Measurements from ENCODE around the gene GOLGA6L10.
"Not testable (repeated sequence)": the region's sequence is repeated elsewhere in the genome, so short reads cannot be mapped to it uniquely, and the experiment has no call there.

The GOLGA6L10 gene

DNA sequence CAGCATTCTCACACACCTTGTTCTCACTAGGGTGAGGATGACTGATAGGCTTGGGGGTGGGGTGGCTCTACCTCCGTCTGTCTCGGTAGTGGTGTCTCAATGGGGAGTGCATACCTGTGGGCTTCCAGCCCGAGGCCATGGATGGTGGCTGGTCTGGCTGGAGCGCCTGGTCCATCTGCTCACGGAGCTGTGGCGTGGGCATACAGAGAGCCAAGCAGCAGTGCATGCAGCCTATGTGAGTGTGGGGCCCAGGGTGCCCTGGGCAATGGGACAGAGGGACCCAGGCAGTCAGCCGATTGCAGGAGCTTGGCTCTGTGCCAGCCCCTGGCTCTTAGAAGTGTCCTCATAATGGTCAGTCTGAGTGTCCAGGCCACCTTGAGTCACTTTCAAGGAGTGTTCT, 31.8 kb downstream of the GOLGA6L10 start:
- DNase-seq (ENCODE audit: low read depth) = not testable (repeated sequence)

DNA sequence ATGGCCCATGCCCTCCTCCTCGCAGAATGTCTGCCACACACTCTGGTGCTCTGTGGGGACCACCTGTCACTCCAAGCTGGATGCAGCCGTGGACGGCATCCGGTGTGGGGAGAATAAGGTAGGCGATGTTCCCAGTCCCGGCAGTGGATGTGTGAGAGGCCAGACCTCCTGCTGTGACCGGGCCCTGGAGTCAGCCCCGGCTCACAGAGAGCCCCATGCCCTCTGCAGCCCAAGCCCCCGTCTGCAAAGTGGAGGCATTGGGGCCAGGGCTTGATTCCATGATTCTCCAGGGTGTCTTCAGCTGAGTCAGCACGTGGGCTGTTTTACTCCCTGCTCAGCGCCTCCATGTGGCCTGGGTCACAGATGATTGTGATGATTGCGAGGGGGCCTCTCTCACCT, 32.2 kb downstream of the GOLGA6L10 start:
- no peak for DNase-seq (ENCODE audit: low read depth)

DNA sequence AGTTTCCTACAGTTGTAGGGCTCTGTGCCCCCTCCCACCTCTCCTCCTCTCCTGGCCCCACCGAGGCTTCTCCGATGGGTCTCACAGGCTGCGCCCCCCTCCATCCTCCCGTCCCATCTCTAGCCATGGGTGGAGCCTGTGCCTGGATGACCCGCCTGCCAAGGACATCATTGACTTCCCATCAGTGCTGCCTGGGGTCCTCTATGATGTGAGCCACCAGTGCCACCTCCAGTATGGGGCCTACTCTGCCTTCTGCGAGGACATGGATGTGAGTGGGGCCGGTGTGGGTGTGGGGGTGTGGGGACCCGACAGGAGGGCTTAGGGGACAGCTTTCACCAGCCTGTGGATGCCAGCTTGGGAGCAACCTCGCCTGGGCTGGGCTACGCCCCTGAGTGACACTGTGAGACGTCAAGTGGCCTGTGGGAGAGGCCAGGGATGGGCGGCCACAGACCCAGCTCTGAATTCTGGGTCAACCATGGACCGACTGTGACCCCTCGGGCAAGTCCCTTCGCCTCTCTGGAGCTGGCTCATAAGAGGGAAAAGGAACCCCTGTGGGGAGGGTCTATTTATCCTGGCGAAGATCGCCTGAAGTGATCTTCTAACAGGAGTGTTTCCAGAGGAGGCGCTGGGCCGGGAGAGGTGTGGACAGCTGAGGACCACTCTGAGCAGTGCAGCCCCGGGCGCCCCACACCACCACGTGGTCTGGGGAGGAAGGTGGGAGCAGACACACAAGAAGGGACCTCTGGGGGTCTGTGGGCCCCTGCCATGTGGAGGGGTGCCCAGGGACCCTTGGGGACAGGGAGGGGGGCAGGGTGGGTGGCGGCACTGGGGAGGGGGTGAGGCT, 32.8 kb downstream of the GOLGA6L10 start:
- not testable (repeated sequence) for DNase-seq (ENCODE audit: low read depth)

DNA sequence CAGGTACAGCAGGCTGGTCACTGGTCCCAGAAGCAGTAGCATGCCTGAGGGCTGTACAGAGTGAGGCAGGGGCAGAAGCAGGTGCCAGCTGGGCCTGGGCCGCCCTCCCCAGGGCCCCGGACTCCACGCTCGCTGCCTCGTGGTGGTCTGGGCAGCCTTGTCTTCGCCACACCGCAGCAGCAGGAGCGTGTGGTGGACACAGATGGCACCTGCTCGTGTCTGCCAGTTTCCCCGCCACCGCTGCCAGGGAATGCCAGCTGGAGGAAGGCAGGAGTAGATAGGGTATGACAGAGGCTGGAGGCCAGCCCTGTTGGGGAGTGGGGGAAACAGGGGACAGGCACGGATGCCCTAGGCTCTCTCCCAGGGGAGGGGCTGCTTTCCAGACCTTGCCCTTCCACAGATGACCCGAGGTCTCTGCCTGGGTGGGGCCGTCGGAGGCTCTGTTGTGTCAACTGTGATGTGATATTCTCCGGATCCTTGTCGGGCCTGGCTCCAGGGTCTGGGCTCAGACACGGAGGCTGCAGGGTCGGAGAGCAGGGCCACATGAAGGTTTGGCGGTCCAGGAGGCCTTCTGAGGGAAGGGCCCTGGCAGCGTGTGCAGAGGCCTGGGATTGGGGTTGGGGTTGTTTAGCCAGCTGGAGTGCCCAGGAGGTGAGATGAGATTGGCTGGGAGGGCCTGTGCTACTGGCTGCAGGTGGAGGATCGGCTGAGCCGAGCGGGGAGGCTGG, 33.6 kb downstream of the GOLGA6L10 start:
- no peak for DNase-seq (ENCODE audit: low read depth)

DNA sequence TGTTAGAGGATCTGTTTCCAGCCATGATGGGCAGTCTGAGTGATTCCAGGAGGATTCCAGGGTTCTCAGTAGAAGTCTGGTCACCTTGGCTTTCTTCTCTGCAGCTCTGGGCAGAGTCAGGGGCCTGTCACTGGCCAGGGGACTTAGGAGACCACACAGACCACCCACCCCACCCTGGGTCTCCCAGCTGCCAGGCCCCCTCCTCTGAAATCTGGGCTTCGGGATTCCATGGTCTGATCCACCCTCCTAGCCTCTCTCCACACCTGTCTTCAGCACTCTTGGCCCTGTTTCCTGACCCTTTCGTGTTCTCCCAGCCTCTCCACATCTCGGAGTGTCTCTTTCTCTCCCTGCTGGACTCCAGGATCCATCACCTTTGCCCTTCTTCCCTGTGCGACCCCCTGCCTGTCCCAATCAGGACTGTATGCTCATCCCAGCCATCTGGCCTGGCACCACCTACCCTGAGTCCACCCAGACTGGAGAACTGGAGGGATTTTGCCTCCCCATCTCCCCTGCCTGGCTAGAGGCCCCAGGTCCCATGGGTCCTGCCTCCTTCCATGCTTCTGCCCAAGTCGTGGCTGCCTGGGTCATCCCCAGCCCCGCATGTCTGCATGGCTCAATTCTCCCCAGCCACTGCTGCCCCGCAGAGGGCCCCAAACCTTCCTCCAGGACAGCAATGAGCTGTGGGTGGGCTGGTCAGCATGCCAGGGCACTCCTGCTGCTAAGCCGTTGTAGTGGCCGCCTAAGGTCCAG, 34.3 kb downstream of the GOLGA6L10 start:
- no peak for DNase-seq (ENCODE audit: low read depth)

DNA sequence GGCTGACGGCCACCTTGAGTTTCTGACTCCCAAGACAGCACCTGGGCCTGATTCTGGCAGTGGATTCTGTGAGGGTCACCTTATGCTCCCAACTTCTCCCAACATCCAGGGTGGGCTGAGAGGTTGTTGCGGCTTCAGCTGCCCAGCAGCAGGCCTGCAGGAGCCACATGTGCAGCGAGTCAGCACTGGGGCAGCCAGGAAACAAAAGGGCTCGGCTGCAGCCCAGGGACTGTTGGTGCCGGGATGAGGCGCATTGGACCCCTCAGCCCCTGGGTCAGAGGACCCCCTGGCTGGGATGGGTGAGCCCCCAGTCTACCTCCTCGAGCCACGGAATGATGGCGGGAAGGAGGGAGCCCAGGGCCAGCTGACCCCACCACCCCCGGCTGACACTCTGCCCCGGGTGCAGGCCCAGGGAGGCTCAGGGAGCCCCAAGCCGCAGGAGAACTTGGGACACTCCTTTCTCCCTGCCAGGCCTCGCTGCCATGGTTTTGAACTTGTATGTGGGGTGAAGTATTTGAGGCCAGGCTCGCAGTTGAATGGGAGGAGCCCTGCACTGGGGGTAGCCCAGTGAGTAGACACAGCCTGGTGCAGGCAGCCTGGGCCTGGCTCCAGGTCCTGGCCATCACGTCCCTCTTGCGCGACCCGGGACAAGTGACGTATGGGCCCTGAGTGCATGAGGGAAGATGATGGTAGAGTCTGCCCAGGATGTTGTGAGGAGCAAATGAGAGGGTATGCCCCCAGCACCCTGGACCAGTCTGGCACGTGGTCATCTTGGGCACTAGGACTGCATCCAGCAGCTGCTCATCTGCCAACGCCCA, 35.1 kb downstream of the GOLGA6L10 start:
- not testable (repeated sequence) for DNase-seq (ENCODE audit: low read depth)

DNA sequence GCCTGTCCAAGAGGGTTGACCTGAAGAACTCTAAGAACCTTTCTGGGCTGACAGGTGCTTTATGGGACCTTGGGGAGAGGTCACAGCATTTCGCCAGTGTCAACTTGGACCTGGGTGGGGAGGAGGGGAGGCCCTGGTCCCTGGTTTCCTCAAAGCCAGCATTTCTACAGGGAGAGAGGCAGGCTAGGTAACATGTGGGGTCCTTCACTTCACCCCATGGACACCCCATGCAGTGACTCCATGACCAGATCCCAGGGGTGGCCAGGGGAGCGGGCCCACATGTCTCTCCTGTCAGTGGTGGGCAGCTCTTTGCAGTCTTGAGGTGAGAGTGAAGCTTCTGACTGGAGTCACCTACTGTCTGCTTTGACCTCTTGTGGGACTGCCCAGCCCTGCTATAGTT, 35.8 kb downstream of the GOLGA6L10 start:
- no peak for DNase-seq (ENCODE audit: low read depth)

DNA sequence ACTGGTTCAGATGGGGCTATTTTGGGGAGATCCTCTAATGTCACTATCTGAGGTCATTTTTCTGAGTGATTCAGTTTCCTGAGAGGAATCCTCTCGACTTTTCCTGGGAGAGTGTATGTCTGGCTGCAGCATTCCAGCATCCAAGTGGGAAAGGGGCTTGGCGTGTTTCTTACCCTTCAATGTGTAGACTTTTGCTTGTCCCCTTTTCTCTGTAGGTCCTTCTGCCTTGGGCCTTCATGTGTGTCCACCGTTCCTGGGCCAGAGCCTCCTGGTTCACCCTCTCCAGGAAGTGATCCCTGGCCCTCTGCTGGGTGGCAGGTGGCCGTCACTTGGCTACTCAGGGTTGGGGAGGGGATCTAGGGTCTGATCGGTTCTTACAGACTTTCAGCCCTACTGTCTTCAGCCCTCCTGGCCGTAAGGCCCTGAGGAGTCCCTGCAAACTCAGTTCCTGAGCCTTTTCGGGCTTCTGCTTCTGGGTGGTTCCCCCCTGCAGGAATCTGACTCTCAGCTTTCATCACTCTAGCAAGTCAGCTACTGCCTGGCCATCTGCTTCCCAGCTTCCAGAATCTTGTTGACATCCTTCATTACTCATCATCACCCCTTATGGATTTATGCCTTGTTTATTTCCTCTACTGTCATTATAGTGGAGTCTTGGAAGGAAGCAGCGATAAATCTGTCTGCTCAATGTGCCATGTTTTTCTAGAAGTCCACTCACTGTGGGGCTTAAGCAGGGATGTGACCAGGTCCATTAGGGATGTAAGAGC, 36.5 kb downstream of the GOLGA6L10 start:
- DNase-seq (ENCODE audit: low read depth) = no peak

DNA sequence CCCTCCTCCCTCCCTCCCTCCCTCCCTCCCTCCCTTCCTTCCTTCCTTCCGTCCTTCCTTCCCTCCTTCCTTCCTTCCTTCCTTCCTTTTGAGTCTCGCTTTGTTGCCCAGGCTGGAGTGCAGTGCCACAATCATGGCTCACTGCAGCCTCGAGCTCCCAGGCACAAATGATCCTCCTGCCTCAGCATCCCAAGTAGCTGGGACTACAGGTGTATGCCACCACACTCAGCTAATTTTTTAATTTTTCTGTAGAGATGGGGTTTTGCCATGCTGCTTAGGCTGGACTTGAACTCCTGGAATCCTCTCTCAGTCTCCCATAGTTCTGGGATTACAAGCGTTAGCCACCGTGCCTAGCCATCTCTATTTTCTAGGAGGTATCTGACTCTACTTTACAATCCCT, 38.0 kb downstream of the GOLGA6L10 start:
- not testable (repeated sequence) for DNase-seq (ENCODE audit: low read depth)

DNA sequence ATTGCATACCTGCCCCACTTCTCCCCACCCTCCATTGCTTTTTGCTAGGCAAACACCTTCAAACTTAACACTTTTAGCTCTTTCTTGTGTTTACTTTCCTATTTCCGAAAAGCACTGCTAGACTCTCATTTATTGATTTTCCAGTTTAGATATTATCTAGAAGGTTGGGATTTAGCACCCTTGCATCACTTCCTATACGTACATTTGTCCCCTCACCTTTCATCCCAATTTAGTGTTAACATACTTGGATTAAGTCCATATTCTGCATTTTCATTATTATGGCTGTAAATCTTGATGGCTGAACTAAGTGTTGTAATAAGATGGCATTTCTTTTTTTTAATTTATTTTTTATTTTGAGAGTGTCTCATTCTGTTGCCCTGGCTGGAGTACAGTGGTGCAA, 39.5 kb downstream of the GOLGA6L10 start:
- DNase-seq (ENCODE audit: low read depth) = no peak

DNA sequence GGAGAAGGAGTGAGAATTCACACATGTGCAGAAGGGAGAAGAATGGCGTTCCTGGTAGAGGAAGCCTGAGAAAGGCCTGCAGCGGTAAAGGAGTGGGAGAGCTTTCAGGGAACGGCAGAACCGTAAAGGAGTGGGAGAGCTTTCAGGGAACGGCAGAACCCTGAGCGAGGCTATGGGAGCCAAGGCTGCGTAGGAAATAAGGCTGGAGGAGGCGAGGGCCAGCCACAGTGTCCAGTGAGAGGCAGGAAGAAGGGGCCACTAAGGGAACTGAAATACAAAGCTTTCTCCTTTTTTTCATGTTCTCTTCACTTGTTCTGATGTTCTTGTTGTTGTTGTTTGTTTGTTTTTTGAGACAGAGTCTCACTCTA, 41.6 kb downstream of the GOLGA6L10 start:
- no peak for DNase-seq (ENCODE audit: low read depth)

DNA sequence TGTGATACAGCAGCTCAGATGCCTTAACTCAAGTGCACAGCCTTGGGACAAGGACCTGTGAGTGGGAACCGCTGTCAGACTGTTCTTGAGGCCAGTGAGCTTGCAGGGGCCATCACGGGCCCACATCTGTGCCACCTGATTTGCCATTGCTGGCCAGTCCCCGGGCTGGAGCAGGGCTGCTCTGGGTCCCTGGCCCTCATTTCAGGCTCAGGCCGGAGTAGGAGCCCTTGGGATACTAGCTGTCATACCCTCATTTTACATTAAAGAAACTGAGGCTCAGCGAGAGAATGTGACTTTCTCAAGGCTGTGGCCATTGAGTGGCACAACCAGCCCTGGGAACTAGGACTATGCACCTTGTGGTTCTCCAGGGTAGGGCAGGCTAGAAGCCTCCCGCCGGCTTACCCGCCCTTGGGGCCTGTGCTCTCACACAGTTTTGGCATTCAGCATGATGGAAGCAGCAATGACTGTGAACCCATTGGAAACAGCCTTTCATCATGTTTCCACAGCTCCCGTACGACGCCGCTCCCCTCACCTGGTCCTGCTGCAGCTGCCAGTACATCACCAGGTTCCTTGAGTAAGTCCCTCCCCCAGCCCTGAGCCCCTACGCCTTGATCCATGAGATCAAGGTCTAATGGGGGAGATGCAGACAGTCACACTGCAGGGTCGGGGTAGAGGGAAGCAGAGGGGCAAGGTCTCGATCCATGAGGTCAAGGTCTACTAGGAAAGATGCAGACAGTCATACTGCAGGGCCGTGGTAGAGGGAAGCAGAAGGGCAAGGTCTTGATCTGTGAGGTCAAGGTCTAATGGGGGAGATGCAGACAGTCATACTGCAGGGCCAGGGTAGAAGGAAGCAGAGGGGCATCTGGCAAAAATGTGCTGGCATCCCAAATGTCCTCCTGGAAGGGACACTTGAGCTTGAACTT, 42.2 kb downstream of the GOLGA6L10 start:
- no peak for DNase-seq (ENCODE audit: low read depth)

DNA sequence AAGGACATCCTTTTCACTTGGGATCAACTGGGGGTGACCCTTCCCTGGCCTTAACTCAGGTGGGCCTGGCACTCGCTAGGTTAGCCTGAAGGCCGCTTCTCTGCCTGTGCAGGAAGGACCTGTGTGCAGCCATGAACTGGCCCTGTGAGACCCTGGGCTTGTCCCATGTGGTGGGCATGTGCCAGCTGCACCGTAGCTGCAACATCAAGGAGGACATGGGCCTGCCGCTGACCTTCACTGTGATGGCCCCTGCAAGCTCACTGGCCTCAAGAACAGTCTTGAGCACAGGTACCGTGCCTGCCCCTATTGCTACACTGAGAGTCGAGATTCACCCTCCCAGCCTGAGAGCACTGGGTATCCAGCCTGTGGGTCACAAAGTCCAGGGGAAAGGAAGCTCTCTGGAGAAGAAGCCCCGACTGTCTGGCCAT, 43.6 kb downstream of the GOLGA6L10 start:
- no peak for DNase-seq (ENCODE audit: low read depth)

DNA sequence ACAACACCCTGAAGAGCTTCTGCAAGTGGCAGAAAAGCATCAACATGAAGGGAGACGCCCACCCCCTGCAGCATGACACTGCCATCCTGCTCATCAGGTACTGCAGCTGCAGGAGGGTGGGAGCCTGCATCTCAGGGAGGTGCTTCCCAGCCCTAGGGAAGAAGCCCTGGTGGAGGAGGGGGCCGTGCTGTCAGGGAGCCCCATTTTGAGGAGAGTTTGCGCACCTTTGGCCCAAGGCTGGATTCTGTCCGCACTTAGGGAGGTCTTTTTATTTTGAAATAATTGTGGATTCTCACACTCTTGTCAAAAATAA, 44.5 kb downstream of the GOLGA6L10 start:
- no peak for DNase-seq (ENCODE audit: low read depth)

DNA sequence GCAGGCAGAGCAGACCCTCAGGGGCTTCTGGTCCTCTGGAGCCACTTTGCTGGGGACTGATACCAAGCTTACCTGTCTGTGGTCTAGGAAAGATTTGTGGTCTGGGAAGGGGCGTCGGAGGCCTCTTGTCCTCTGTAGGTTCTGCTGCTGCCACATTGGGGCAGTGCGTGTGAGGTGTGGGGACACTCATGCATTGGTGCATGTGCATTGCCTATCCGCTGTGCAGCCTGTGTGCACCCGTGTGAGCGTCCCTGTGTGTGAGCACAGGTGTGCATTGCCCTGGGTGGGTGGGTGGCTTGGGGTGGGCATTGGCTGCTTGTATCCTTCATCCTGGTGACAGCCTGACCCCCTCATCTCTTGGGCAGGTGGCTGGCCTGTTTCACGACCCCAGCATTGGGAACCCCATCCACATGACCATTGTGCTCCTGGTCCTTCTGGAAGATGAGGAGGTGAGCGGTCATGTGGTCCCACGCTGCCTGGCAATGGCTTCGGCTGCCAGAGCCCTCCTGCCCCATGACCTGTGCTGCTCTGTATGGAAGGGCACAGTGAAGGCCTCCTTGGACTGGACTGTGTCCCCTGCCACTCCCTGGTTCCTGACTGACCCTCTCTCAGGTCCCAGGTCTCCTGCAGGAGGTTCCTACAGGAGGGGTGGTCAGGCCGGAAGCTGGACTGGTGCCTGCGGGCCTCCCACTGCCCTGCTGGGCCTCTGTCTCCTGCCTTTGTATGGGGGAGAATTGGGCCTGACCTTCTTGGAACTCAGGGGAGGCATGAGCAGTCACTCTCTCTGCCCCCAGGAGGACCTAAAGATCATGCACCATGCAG, 45.1 kb downstream of the GOLGA6L10 start:
- DNase-seq (ENCODE audit: low read depth) = no peak

DNA sequence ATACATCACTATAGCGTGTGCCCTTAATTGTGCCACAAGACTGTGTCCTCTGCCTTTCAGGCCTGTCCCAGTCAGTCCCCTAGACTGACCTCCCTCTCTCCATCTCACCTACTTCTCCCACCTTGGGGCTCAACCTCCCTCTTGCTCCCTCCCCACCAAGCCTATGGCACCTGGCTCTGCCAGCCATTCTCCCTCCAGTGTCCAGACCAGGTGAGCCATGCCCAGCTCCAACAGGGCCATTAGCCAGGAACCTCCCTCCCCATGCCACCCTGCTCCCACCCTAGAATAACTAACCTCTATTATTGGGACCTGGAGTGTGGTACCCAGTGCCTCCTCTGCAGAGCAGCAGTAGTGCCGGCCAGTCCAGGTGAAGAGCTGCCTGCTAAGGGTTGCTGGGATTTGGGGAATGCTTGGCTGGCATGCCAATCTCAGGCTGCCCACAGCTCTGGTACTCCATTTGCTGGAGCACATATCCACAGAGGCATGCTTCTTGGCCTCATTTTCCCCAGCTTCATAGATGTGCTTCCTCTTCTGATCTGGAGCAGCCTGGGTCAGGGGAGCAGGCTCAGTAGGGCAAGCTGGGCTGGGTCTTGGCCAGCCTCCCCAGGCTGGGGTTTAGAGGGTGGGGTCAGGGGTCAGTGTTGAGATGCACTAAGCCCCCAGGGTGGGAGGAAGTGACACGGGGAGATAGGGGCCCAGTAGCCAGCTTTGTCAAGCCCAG, 47.8 kb downstream of the GOLGA6L10 start:
- DNase-seq (ENCODE audit: low read depth) = no peak

DNA sequence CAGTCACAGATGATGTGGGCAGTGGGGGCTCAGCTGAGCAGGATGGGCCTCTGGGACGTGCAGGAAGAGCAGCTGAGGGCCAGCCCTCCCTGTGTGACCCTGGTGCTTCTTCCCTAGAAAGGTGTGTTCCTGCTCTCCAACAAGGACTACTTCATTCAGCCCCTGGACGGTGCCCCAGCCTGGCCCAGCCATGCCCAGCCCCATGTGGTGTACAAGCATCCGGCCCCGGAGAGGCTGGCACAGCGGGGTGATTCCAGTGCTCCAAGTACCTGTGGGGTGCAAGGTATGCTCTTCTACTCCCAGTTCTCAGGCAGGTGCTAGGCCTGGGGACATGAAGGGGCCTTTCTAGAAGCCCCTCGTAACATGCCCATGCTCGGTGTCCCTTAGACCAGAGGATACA, 48.4 kb downstream of the GOLGA6L10 start:
- DNase-seq (ENCODE audit: low read depth) = no peak

DNA sequence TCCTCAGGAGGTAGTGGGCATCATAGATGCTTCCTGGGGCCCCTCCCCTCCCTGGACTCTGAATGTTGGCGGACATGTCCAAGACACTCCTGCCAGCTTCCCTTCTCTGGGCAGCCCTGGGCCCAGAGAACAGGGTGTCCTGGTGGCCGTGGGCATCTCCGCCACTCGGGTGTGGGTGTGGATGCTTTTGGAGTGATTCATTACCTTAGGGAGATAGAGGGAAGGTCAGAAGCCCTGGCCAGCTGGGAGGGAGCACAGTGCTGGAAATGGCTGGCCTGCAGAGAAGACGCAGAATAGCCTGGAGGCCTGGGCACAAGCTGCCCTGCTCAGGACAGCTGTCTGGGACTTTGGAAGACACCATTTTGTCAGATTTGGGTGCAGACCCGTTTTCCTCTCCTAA, 48.9 kb downstream of the GOLGA6L10 start:
- not testable (repeated sequence) for DNase-seq (ENCODE audit: low read depth)

DNA sequence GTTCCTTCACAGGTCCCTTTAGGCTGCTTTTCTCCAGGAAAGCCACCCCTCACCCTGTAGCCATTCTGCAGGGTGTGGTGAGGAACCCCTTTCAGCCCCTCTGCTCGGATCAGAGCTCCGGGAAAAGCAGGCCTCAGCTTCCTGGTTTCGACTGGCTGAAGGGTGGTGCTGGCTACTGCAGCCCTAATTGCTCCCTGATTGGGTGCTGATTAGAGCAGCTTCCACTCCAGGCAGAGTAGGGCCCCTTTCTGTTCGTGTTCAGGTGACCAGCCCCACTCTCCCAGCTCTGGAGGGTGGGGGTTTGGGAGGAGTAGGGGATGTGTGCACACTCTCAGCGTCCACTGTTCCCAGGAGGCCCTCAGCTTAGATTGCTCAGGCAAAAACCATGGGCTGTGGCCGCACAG, 49.8 kb downstream of the GOLGA6L10 start:
- not testable (repeated sequence) for DNase-seq (ENCODE audit: low read depth)
